Stimulated activated CD8-positive, alpha-beta memory T cell treated with anti-CD3 and anti-CD28 coated beads, Interleukin-4, amount 100 ng/mL, for 4 hours (primary cell): ENCODE results near the gene SREK1IP1.

Source experiments
- DNase-seq, 2 donors: peaks; one replicate each; pipeline ENCODE4 v3.0.0-alpha.2; 2020; ENCODE audit warnings: low read depth in 2 of 2, low spot score in 1 of 2

Gene SREK1IP1

GRCh38 chr5:64688391-64688790, 80.1 kb downstream of the SREK1IP1 start:
- DNase-seq = no peak

- no peak for DNase-seq
Measured at GRCh38 chr5:64685866-64686265, 82.6 kb downstream of the SREK1IP1 start.

- DNase-seq = no peak
Measured at GRCh38 chr5:64682608-64683007, 85.9 kb downstream of the SREK1IP1 start.

GRCh38 chr5:64680289-64680688, 88.2 kb downstream of the SREK1IP1 start:
- DNase-seq = no peak

- DNase-seq = no peak
Measured at GRCh38 chr5:64678374-64678773, 90.1 kb downstream of the SREK1IP1 start.

GRCh38 chr5:64671678-64672077, 96.8 kb downstream of the SREK1IP1 start:
- no peak for DNase-seq

GRCh38 chr5:64670277-64670676, 98.2 kb downstream of the SREK1IP1 start:
- DNase-seq = no peak
